Gastrocnemius medialis (tissue), 4 donors: ENCODE results near the gene AGTRAP.

Experiments
- CTCF ChIP-seq, 5 experiments: fragments of 450-650 bp in 3 of 5; fragments of 200-600 bp in 2 of 5; sonication (generic) in 2 of 5; IDR thresholded peaks in 4 of 5; conservative IDR thresholded peaks in 1 of 5; 1 replicate in 4 of 5; 2 replicates in 1 of 5; pipeline ENCODE4 v1.5.1; 2016 to 2019; ENCODE audit warnings: antibody characterized with exemption in 5 of 5, mild to moderate bottlenecking in 3 of 5, moderate library complexity in 3 of 5
- POLR2A ChIP-seq, 2 donors: fragments of 450-650 bp; IDR thresholded peaks; one replicate each; pipeline ENCODE4 v1.6.1; 2017; ENCODE audit warnings: antibody characterized with exemption in 2 of 2, mild to moderate bottlenecking in 2 of 2, moderate library complexity in 2 of 2

DNA sequence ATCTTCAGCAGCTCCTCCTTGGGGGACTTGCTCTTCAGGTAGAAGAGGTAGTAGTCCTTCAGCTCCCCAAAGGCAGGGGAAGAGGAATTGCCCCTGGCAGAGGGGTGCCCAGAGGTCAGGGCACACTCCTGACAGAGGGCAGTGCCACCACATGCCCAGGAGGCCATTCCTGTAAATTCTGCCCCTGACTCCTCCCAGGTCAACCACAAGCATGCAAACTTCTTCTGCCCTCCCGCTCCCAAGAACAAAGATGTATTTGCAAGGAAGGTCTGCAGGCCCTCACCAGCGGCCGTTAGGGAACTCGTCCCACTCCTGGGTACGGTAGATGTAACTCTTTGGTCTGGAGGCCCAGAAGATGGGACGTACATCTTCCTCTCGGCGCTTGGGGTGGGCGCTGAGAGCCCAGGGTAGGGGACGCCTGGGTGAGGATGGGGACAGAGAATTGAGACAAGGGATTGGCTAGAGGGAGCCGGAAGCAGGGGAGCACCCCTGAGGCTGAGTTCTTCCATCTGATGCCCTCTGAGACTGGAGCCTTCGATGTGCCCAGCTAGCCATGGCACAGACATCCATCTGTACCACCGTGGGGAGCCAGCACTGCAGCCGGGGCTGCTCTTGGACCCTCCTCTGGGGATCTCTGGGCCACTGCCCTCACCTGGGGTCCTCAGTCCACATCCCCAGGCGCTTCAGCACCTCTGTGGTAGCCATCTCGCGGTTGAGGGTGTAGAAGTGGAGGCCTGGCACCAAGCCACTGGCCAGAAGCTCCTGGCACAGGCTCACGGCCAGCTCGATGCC is 58.7 kb downstream of the AGTRAP start:
- TF ChIP-seq CTCF (IDR thresholded peaks at IDR 0.05 in 4 of 5, conservative IDR thresholded peaks at IDR 0.05 in 1 of 5), result no peak
- TF ChIP-seq POLR2A (IDR thresholded peaks at IDR 0.05), result no peak
